IPS-18a (cell line): ENCODE data around the gene PXT1.
"Not testable (repeated sequence)": the region's sequence is repeated elsewhere in the genome, so short reads cannot be mapped to it uniquely, and the experiment has no call there.

Experiments
- H3K27ac ChIP-seq: one replicate; pipeline ENCODE4 v1.5.1; 2013; ENCODE audit warnings: low read length
- H3K27me3 ChIP-seq: one replicate; pipeline ENCODE4 v1.6.1; 2013; ENCODE audit warnings: mild to moderate bottlenecking, low read length; ENCODE audit not compliant: control insufficient read depth, insufficient read depth
- H3K36me3 ChIP-seq: one replicate; pipeline ENCODE4 v1.6.1; 2013; ENCODE audit warnings: low read depth, low read length; ENCODE audit not compliant: control insufficient read depth
- H3K4me1 ChIP-seq: one replicate; pipeline ENCODE4 v1.6.1; 2013; ENCODE audit warnings: low read depth, low read length; ENCODE audit not compliant: control insufficient read depth
- H3K4me3 ChIP-seq: one replicate; pipeline ENCODE4 v1.5.1; 2013; ENCODE audit warnings: low read length
- H3K9ac ChIP-seq: one replicate; pipeline ENCODE4 v1.6.1; 2013; ENCODE audit warnings: mild to moderate bottlenecking, low read length, moderate library complexity
- H3K9me3 ChIP-seq: one replicate; pipeline ENCODE4 v1.6.1; 2013; ENCODE audit warnings: low read depth, low read length; ENCODE audit not compliant: control insufficient read depth

PXT1 gene, protein sequence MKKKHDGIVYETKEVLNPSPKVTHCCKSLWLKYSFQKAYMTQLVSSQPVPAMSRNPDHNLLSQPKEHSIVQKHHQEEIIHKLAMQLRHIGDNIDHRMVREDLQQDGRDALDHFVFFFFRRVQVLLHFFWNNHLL

DNA sequence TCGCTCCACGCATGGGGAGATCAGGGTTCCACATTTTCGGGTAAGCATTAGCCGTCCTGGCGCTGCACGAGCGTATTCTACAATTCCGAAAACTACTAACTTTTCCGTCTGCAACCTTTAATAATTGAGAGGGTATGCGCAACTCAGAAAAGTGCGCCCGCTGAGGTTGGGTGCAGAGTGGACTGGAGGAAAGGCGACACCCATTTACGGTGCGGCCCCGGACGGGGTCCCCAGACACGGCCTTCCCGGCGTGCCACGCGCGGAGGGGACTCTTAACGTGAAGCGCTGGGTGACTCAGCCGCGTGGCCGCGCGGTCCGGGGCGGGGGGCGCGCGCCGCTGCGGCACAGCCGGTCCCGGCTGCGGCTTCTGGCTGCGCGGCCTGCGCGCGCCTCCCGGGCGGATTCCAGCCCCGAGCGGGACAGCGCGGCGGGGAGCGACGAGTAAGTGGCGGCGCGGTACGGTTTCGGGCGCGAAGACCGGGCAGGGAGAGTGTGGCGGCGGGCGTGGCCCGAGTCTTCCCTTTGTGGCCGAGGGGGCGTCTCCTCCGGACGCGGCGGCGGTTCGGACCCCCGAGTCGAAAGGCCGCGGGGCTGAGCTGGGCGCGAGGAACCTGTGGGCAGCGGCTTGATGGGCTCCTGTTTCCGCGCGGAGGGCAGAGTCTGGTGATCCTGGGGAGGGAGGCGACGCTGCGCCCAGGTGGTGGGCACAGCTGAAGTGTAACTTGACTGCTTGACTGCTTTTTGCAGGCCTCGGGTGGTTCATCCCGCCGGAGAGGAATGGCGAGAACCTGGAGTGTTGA lies at the start of gene PXT1, which contains the start of gene KCTD20:
Gene PXT1 (minus strand): TSS at position 184 of the 800 bp plus-strand sequence. CDS start 16,772 bp downstream, outside the sequence.
Gene KCTD20 (plus strand): TSS at position 330 of the 800 bp plus-strand sequence. CDS start 27,098 bp downstream, outside the sequence.
- Histone ChIP-seq H3K9me3 (no peaks in the 10 kb centered on the region), H3K36me3 (no peaks in the 10 kb centered on the region), H3K27me3 (peaks cover 3% of the 10 kb centered on the region), H3K4me1 (peaks cover 27% of the 10 kb centered on the region), H3K27ac (peak within 1 kb of the TSS; percentile 57), H3K9ac (peak within 1 kb of the TSS; percentile 92), H3K4me3 (peak within 1 kb of the TSS; percentile 97)

DNA sequence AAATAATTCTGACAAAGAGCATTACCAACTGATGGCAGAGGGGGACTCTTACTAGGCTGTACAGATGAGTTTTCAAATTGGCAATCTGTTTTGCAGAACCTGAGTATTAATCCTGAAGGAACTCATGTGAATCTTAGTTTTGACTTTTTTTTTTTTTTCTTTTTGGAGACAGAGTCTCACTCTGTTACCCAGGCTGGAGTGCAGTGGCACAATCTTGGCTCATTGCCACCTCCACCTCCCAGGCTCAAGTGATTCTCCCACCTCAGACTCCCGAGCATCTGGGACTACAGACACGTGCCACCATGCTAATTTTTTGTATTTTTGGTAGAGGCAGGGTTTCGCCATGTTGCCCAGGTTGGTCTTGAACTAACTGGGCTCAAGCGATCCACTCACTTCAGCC lies 49.4 kb upstream of the PXT1 start:
- Histone ChIP-seq H3K27ac (no peak overlapping the region), H3K4me3 (no peak overlapping the region), H3K9me3 (no peaks in the 10 kb centered on the region), H3K36me3 (peaks cover 40% of the 10 kb centered on the region), H3K9ac (no peak overlapping the region), H3K4me1 (peaks cover 4% of the 10 kb centered on the region), H3K27me3 (no peaks in the 10 kb centered on the region)

DNA sequence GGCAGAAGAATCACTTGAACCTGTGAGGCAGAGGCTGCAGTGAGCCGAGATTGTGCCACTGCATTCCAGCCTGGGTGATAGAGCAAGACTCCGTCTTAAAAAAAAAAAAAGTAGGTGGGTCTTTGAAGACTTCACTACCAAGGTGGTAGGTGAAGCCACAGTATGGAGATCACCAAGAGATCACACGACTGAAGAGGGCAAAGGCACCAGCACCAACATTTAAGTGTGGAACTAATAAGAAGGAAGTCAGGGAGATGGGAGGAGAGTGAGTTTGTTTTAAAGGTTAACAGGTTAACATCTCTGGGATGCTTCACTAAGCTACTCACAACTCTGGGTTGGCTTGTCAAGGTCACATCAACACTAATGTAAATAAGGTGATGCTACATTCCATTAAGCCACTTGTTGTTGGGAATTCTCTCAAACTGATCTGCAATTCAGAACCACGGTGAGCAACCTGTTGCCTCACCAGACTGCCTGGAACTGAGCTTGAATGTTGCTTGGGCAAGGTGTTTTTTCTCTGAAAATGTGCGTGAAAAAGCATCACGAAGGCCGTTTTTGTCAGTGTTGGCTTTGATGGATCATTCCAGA lies 48.8 kb upstream of the PXT1 start:
- Histone ChIP-seq H3K27me3 (no peaks in the 10 kb centered on the region), H3K4me3 (no peak overlapping the region), H3K9me3 (no peaks in the 10 kb centered on the region), H3K4me1 (peaks cover 4% of the 10 kb centered on the region), H3K27ac (no peak overlapping the region), H3K36me3 (peaks cover 42% of the 10 kb centered on the region), H3K9ac (no peak overlapping the region)

DNA sequence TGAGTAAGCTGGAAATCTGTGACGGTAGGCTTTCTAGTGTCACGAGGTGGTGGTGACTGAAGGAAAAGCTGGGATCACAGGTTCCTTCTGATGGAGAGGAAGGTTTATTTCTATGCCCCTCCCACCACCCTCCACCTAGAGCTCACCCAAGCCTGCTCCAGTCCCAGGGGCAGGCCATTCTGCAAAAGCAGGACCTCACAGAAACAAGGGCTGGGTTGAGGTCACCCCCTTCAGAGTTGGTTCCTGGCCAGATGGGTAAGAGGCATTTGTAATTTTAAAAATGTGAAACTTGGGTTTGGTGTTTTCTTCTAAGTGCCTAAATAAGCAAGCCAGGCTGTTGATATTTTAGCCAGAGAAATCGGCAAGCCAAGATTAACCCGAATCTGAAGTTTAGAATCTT lies 46.8 kb upstream of the PXT1 start:
- Histone ChIP-seq H3K27ac (no peak overlapping the region), H3K4me3 (no peak overlapping the region), H3K36me3 (peaks cover 33% of the 10 kb centered on the region), H3K9me3 (no peaks in the 10 kb centered on the region), H3K27me3 (no peaks in the 10 kb centered on the region), H3K4me1 (peaks cover 4% of the 10 kb centered on the region), H3K9ac (no peak overlapping the region)

DNA sequence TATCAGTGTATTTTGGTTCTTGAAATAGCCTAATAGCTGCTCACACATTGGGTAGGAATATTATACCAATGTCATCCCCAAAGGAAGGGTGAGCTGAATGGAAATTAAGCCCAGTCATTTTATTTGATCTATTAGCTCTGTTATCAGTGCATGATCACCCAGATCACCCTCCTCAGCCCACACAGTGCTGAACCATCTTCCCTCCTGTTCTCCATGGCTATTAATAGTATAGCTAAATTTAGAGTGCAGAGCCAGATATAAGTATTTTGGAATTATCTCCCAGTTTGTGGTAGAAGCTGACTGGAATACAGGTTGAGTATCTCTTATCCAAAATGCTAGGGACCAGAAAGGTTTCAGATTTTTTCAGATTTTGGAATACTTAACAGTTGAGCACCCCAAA lies 45.6 kb upstream of the PXT1 start:
- Histone ChIP-seq H3K36me3 (peaks cover 32% of the 10 kb centered on the region), H3K9ac (no peak overlapping the region), H3K27me3 (no peaks in the 10 kb centered on the region), H3K4me3 (no peak overlapping the region), H3K4me1 (no peaks in the 10 kb centered on the region), H3K27ac (no peak overlapping the region), H3K9me3 (no peaks in the 10 kb centered on the region)

DNA sequence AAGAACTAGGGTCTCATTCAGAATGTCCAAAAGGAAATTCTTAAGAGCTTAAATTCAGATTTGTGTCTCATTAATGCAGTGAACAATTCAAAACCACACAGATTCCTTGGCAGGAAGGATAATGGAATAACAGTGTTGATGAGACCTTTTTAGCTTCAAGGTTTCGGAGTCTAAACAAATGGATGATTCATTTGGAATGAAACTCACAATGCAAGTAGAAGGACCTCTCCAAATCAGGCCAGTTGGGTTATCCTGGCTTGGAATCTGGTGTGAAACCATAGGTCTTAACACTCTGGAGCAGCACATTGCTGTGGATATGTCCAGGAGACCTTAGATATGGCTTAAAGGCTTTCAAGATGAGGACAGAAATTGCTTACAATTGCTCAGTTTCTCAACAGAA lies 45.0 kb upstream of the PXT1 start:
- Histone ChIP-seq H3K27ac (no peak overlapping the region), H3K9me3 (no peaks in the 10 kb centered on the region), H3K4me1 (no peaks in the 10 kb centered on the region), H3K36me3 (peaks cover 32% of the 10 kb centered on the region), H3K9ac (no peak overlapping the region), H3K4me3 (no peak overlapping the region), H3K27me3 (no peaks in the 10 kb centered on the region)

DNA sequence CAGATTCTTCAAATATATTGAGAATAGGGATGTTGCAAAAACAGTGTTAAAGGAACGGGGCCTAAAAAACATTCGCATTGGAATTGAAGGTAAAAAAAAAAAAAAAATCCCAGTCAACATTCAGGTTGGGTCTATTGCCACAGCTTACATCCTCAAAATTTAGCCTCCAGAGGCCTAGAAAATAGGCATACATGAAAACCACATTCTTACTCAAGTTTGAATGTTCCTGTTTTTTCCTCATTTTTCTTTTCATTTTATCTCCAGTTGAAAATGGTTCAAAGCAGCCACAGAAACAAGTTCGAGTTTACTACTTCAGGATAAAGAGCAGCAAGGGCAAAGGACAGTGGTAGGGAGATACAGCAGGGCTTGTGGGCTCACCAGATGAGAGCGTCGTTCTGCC lies 42.1 kb upstream of the PXT1 start:
- no peaks in the 10 kb centered on the region for H3K9me3 ChIP-seq
- no peaks in the 10 kb centered on the region for H3K27me3 ChIP-seq
- peaks cover 41% of the 10 kb centered on the region for H3K36me3 ChIP-seq
- H3K4me3 ChIP-seq = no peak overlapping the region
- no peaks in the 10 kb centered on the region for H3K4me1 ChIP-seq
- no peak overlapping the region for H3K9ac ChIP-seq
- no peak overlapping the region for H3K27ac ChIP-seq

DNA sequence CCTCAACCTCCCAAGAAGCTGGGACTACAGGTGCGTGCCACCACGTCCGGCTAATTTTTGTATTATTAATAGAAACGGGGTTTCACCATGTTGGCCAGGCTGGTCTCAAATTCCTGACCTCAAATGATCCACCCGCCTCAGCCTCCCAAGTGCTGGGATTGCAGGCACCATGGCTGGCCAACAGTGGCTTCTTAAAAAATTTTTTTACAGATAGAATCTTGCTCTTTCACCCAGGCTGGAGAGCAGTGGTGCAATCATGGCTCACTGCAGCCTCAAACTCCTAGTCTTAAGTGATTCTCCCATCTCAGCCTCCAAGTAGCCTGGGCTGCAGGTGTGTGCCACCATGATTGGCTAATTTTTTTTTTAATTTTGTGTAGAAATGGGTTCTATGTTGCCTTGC lies 40.7 kb upstream of the PXT1 start:
- H3K36me3 ChIP-seq = peaks cover 35% of the 10 kb centered on the region
- H3K9me3 ChIP-seq, H3K27me3 ChIP-seq, H3K4me3 ChIP-seq, H3K4me1 ChIP-seq, H3K27ac ChIP-seq, H3K9ac ChIP-seq: not testable (repeated sequence)

DNA sequence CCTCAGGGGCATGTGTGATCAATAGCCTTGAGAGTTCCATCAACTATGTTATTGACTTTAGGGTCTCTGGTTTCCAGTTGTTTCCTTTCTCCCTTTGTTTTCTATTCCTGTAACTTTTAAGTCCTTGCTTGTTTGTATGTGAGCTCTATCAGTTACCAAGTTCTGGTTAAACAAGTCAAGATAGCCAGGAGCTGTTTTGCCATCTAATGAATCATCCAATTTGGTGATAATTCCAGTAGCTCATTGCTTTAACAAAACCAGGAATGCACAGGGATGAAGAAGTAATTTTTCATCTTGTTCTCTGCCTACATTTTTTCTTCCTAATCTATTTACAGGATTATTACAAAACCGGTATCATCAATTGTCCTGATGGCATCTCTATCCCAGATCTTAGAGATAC lies 36.6 kb upstream of the PXT1 start:
- H3K4me3 ChIP-seq = no peak overlapping the region
- H3K9me3 ChIP-seq = no peaks in the 10 kb centered on the region
- no peaks in the 10 kb centered on the region for H3K27me3 ChIP-seq
- no peak overlapping the region for H3K27ac ChIP-seq
- no peak overlapping the region for H3K9ac ChIP-seq
- no peaks in the 10 kb centered on the region for H3K4me1 ChIP-seq
- peaks cover 14% of the 10 kb centered on the region for H3K36me3 ChIP-seq

DNA sequence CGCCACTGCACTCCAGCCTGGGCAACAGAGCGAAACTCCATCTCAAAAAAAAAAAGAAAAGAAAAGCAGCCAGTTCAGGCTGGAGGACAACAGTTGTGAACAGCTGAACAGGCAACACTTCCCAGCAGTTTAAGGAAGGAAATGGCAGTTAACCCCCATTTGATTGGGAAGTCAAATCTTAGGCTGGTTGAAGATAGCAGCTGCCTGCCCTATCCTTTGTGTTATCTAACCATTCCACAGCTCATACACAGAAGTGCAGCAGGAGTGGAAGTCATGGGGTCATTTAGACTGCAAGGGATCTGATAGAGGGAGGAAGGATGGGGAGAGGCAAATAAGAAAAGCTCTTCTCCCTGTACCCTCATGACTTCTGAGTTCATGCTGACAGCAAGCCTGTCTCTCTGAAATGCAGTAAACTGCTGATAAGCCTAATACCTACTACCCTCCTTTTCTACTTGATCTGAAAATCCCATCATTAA lies 35.4 kb upstream of the PXT1 start:
- H3K27me3 ChIP-seq = no peaks in the 10 kb centered on the region
- H3K9me3 ChIP-seq = no peaks in the 10 kb centered on the region
- H3K4me3 ChIP-seq = no peak overlapping the region
- no peaks in the 10 kb centered on the region for H3K4me1 ChIP-seq
- no peak overlapping the region for H3K27ac ChIP-seq
- no peak overlapping the region for H3K9ac ChIP-seq
- peaks cover 14% of the 10 kb centered on the region for H3K36me3 ChIP-seq

DNA sequence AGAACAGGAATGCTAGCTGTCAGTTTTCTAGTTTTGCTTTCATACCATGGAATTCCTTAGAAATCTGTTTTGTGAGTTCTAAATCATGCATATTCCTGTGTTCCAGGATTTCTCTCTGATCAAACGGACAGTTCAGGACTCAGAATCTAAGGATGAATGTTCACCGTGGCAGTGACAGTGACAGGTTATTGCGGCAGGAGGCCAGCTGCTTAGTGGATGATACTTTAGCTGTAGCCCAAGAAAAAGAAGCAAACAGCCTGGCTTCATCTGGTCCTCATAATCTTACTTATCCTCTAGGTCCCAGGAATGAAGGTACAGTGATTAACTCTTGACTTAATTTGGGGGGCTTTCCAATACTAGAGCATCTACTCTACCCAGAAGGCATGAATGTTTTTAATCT lies 27.3 kb upstream of the PXT1 start:
- Histone ChIP-seq H3K36me3 (peaks cover 11% of the 10 kb centered on the region), H3K27me3 (no peaks in the 10 kb centered on the region), H3K4me1 (no peaks in the 10 kb centered on the region), H3K4me3 (no peak overlapping the region), H3K9me3 (no peaks in the 10 kb centered on the region), H3K27ac (no peak overlapping the region), H3K9ac (no peak overlapping the region)
